Measurements from ENCODE around the gene DNAJC24. TPM values are rescaled to one million over a fixed set of nuclear protein-coding genes. Genes with fewer than 3 reads are reported as not detected.

The DNAJC24 gene
- total and polyA plus RNA-seq, 10 of the 15 experiments (the other 5 are each of a cell fraction or from before 2014, with no cell fraction given): 10.0 to 25.4 (median 13.8) TPM

GRCh38 chr11:31449040-31449439 is 79.4 kb downstream of the DNAJC24 start:
- 100% methylated on average over 2 of the region's 2 CpGs for WGBS (ENCODE audit: insufficient coverage, insufficient replicate concordance, low lambda C conversion rate, missing lambda C conversion rate)
- H3K79me2 ChIP-seq (ENCODE audit: control insufficient read depth, insufficient read depth, low read length): no peaks in the 10 kb centered on the region
- intact Hi-C loops (cut with micrococcal nuclease; ENCODE audit: unreplicated experiment) (no loop called here), in situ Hi-C loops (cut with MboI) (no loop called here)
- TF ChIP-seq JUNB (IDR thresholded peaks at IDR 0.05) (no peak), RCOR1 (conservative IDR thresholded peaks at IDR 0.05; ENCODE audit: low read depth, low read length) (no peak), SMAD5 (IDR thresholded peaks at IDR 0.05; ENCODE audit: low read depth) (no peak), NFYA (IDR thresholded peaks at IDR 0.05; ENCODE audit: borderline replicate concordance, low read depth, low read length) (no peak), KAT2A (conservative IDR thresholded peaks at IDR 0.05; ENCODE audit: control insufficient read depth, low read depth, low read length) (no peak), RAD21 (IDR thresholded peaks at IDR 0.05; ENCODE audit: insufficient read depth, low read depth, low read length) (no peak), NFIC (IDR thresholded peaks at IDR 0.05; ENCODE audit: low read depth, low read length) (no peak), HCFC1 (IDR thresholded peaks at IDR 0.05; ENCODE audit: low read length) (no peak), CBX5 (IDR thresholded peaks at IDR 0.05; ENCODE audit: low read depth) (no peak), SPI1 (IDR thresholded peaks at IDR 0.05; ENCODE audit: borderline replicate concordance, insufficient read depth, low read depth, low read length) (no peak), NR2C1 (IDR thresholded peaks at IDR 0.05) (no peak), SUPT20H (IDR thresholded peaks at IDR 0.05; ENCODE audit: borderline replicate concordance, control insufficient read depth, low read depth, low read length) (no peak), EZH2 (IDR thresholded peaks at IDR 0.05; ENCODE audit: borderline replicate concordance, control insufficient read depth, low read depth, low read length) (no peak)
- H3K4me1 ChIP-seq (ENCODE audit: control insufficient read depth, insufficient read depth, low read length): no peaks in the 10 kb centered on the region
- H3K9ac ChIP-seq (ENCODE audit: control insufficient read depth, insufficient read depth, low read length): no peak overlapping the region
- SMC1A ChIA-PET (ENCODE audit: uncharacterized antibody, unreplicated experiment): interaction anchor here (1.2 kb wide), 1 partner anchor 12 kb away, joined by 3 read pairs; no protein-coding TSS in a partner anchor
- H2AFZ ChIP-seq (ENCODE audit: control insufficient read depth, low read depth, low read length): no peak overlapping the region
- no peak overlapping the region for H3K4me2 ChIP-seq (ENCODE audit: control insufficient read depth, insufficient read depth)
- DNase-seq (ENCODE audit: low read depth, low spot score) (no peak), ATAC-seq (no peak), FAIRE-seq (no peak)
- no peak overlapping the region for H3K4me3 ChIP-seq
- no TSS peak for BruUV-seq (replicated peaks)
- H3K9me3 ChIP-seq (replicated peaks; ENCODE audit: control insufficient read depth, insufficient read depth, low read length): no peaks in the 10 kb centered on the region
- H3K27me3 ChIP-seq (replicated peaks in 1 of 2; ENCODE audit: control insufficient read depth in 2 of 2, insufficient read depth in 2 of 2, low read length in 1 of 2): no peaks in the 10 kb centered on the region
- CTCF ChIA-PET: no interaction called here
- POLR2A ChIA-PET: no interaction called here
- H3K27ac ChIP-seq (ENCODE audit: control insufficient read depth, insufficient read depth): no peak overlapping the region
- H4K20me1 ChIP-seq (ENCODE audit: control insufficient read depth, insufficient read depth): no peaks in the 10 kb centered on the region
- H3K36me3 ChIP-seq (ENCODE audit: control insufficient read depth in 2 of 2, insufficient read depth in 2 of 2, low read length in 1 of 2): peaks cover 0 to 4% of the 10 kb centered on the region in 2 experiments; a peak in 1 of 4 replicates
- RAD21 ChIA-PET (ENCODE audit: unreplicated experiment): no interaction called here

Measured in GM12878 (cell line).